Fibroblast of mammary gland (primary cell): ENCODE measurements around the gene TGFB2.

Experiments
- DNase-seq: peaks from one replicate; pipeline ENCODE4 v3.0.0-alpha.2; 2010; ENCODE audit warnings: low read depth
- H3K4me3 ChIP-seq: 2 replicates; pipeline ENCODE4 v1.5.1; 2011; ENCODE audit warnings: low read depth, mild to moderate bottlenecking, low read length, moderate library complexity; ENCODE audit not compliant: control insufficient read depth
- CTCF ChIP-seq: conservative IDR thresholded peaks from 2 replicates; pipeline ENCODE4 v1.5.1; 2011; ENCODE audit warnings: low read depth, low read length, inconsistent platforms; ENCODE audit not compliant: control insufficient read depth, insufficient read depth

TGFB2 gene

DNA sequence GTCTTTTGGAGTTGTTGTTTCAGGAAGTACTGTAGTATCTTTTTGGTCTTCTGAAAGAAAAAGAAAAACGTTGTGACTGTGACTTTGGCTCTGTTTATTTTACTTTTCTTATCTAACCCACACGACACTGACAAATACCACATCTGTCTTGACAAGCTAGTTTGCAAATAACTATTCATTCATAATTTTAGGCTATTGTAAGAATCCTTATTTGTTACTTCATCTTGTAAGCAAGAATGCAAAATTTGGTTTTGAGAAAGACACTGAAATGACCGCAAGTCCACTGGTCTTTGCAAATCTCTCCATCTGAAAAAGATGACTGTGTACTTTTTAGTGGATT is 12.7 kb downstream of the TGFB2 start:
- TF ChIP-seq CTCF: no peak
- no peak for DNase-seq
- no peak overlapping the region for H3K4me3 ChIP-seq

- H3K4me3 ChIP-seq: no peak overlapping the region
- peak; percentile 71 for DNase-seq
- peak; percentile 80 for TF ChIP-seq CTCF
These were observed 16.3 kb downstream of the TGFB2 start for GRCh38 chr1:218361298-218362065.

DNA sequence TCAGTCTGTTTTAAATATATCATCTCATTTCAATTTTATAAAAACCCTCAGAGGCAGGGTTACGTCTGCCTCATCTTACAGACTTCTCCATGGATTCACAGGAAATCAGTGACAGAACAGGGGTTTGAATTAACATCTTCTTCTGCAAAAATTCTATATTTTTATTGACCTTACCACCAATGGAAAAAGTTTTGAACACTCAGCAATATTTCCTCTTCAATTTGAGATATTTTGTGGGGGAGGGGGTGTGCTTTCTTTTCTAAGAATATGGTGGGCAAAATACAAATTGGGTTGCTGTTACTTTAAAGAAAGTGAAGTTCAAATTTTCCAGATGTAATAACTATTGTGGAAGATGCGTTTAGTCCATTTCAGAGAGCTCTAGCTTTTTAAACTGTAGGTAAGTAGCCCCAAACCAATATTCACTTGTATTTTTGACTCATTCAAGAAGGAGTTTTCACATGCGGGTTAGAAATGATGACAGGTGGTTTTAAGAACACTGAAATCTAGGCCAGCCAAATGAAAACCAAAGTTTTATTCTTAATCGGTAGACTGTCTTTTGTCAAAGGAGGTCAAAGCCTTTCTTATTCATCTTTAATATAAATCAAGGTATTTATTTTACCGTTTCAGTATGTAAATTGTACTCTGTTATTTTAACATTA is 17.4 kb downstream of the TGFB2 start:
- H3K4me3 ChIP-seq: no peak overlapping the region
- no peak for DNase-seq
- TF ChIP-seq CTCF: no peak

- DNase-seq: no peak
- no peak for TF ChIP-seq CTCF
- no peak overlapping the region for H3K4me3 ChIP-seq
These were observed 18.0 kb downstream of the TGFB2 start for GRCh38 chr1:218363141-218363540.

GRCh38 chr1:218364028-218364710 is 19.0 kb downstream of the TGFB2 start:
- TF ChIP-seq CTCF: no peak
- DNase-seq: no peak
- no peak overlapping the region for H3K4me3 ChIP-seq

DNA sequence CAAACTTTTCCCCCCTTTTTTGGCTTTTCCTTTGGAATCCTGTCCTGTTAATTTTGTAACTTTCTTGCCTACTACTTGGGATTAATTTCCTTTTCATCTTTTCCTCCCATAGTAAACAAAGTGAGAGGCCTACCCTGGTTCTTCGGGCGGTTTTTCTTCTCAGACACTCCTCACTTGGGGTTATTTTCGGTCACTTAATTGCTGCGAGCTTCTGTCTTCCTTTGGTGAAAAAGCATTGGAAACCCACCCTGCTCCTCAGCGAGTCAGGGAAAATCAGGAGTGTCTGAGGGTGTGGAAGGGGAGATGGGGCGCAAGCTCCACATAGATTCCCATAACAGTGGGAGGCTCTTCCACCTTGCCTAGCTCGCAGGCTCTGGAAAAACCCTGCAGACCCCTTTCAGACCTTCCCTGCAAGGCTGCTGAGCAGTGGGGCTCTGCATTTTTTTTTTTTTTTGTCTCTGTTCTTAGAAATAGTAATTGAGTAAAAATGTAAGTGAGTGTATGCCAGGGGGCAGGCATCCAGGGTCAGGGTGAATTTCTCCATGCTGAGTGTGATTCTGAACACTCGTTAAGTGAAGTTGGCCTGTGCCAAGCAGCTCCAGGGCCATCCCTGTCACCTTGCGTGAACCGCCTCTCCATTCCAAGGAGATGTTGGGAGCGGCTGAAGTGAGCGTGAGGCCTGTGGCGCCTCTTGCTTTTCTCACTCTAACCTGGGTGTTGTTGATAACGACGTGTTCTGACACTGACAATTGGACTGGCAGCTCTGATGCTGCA is 20.3 kb downstream of the TGFB2 start:
- H3K4me3 ChIP-seq: no peak overlapping the region
- no peak for DNase-seq
- no peak for TF ChIP-seq CTCF
